ENCODE measurements around the gene PEAK1.

The PEAK1 gene

DNA sequence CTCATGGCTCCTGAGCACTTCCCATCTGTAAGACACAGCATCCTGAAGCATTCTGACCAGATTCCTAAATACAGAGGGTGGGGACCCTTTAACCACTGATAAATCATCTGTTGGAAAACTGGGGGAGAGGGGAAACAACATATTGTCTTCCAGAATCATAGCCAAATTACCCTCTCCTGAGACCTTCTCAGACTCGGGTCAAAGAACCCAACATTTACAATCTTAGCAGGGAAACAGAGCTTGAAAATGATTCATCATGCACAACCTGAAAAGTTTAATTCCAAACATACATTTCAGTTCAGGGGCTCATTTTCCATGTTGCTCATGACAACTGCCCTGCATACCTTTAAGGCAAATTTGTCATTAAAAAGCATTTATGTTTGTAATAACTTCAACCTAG lies 300.5 kb downstream of the PEAK1 start:
- no peak for DNase-seq

DNA sequence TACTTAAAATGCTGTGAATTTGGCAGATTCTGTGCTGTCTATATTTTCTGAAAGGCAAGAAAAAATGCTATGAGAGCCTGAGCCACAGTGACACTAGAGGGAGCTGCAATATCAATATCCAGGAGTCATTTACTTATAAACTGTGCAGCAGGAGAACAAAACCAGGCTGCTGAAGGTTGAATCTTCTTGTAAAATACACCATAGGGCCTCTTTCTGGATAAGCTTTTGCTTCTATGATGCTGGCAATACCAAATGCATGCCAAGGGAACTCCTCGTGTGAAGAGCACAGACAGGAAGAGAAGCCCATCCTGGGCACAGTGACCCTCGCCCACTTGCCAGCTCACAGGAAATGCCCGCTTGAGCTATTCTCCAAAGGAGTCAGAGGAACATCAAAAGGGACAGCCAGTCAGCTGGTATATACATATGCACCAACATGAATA lies 301.0 kb downstream of the PEAK1 start:
- DNase-seq: peak in 1 of 2 donors; percentile 33

DNA sequence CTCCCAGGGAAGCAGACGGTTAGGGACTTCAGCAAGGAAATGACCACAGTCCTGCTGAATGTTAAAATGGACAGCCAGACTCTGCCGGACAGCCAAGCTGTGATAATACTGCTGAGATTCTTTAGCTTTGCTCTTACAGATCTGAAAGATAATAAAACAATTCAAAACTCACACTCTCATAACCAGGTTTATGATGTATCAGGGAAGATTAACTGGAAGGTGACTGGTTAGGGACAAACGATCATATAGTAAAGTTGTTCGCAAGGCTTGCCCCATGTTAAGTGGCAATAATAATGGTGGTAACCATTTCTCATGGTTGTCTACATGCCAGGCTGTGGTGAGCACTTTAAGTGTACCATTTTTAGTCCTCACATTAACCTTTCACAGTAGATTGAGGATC lies 304.7 kb downstream of the PEAK1 start:
- no peak for DNase-seq

DNA sequence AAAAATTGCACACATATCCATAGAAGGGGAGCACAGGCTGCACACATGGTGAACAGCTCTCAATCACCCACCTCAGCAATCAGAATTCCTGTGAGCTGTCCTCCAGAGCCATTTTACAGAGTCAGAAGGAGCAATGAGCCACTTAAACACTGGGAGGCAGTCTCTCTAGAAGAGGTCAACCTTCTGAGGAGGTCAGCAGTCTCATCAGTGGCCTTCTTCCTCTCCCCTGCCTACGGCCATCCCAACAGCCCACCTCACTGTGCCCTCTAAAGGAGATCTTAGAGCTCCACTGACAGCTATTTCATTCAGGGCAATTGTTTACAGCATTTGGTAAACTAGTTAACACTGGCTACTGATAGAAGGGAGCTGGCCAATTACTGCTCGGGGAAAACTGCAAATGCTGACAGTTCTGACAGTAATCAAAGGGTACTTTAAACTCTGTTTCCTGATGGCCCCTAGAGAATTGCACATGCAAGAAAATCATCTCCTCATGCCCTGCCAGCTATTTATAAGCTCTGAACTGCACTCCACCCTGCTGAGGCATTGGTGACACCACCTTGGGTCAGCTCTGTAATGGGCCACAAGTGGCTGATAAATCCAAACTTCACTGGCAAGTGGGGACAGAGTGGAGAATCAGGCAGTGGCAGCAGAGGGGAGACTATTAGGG lies 306.9 kb downstream of the PEAK1 start:
- no peak for DNase-seq

DNA sequence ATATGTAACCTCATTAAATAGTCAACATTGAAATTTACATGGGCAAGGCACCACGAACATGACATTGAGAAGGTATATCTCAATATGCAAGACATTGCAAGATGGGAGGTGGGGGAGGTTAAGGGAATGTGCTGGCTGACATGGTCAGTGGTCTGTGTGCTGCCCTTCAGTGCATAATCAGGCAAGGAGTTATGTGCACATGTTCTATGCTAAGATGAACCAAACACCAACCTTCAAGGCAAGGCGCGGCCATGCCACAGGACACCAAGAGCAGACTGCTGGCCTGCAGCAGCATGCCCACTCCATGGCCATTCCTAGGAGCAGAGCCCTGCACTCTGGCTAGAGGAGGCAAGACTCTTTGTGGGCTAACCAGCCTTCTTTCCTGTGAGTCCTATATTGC lies 308.1 kb downstream of the PEAK1 start:
- no peak for DNase-seq

DNA sequence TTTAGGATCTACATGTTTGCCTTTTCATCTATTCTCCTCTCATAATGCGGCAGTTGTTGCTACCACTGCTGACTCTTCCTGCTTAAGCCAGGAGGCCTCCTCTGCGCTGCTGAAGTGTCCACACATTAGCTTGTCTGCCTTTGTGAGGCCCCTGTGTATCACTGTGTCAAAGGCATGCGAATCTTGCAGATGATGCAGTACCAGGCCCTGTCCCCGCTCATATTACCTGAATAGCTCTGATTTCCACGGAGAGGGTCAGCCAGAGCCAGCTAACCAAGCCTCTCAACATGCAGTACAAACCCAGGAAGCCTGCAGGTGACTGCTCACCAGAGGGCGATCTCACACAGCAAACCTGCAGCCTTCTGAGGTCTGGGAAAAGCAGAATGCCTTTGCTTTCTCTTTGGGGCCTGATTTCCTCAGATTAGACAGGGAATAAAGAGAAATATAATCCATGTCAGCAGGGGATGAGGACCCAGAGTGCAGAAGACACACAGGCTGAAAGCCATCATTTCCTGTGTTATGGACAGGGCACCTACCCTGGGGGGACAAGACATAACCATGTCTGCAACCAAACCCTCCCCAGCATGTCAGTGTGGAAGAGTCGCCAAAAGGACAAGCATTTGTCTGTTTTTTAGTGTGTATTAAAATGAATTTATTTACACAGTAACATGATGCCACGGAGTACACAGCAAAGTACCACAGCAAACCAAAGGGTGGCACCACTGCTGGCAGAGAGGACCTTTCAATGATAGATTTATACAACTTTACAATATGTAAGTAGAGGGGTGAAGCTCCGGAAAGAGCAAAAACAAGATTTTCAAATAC lies 312.2 kb downstream of the PEAK1 start:
- peak; percentile 15 to 18 for DNase-seq

DNA sequence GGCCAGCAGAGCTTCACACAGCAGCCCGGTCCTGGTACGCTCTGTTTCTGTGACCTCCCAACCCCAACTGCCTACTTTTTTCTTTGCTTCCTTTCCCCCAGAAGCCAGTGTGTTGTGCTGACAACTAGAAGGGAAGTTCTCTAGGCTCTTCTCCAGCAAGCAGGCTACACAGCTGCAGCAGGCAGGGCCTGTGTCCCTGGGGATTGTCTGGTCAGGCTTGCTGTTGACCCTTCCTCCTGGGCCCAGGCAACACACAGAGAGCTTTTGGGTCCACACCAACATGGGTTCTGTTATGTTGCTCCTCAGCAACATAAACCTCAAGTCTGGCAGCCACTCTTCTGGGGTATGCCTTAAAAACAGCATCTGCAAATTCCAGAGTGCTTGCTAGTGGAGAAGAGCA lies 312.8 kb downstream of the PEAK1 start:
- DNase-seq: no peak

DNA sequence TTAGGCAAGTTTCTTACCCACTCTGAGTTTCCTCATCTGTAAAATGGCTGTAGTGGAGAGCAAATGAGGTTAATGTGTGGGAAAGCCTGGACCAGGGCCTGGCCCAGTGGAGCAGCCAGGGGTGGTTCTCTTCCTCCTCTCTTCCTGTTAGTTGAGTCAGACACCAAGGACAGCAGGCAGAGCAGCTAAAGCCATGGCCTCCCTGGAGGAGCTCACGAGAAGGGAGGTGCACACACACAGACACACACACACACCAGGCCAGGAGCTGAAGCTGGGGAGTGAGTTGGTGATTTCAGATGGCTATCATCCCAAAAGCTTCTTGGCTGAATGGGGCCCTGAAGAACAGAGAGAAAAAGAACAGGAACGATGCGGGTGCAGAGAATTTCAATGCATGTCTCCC lies 315.7 kb downstream of the PEAK1 start:
- DNase-seq: no peak

DNA sequence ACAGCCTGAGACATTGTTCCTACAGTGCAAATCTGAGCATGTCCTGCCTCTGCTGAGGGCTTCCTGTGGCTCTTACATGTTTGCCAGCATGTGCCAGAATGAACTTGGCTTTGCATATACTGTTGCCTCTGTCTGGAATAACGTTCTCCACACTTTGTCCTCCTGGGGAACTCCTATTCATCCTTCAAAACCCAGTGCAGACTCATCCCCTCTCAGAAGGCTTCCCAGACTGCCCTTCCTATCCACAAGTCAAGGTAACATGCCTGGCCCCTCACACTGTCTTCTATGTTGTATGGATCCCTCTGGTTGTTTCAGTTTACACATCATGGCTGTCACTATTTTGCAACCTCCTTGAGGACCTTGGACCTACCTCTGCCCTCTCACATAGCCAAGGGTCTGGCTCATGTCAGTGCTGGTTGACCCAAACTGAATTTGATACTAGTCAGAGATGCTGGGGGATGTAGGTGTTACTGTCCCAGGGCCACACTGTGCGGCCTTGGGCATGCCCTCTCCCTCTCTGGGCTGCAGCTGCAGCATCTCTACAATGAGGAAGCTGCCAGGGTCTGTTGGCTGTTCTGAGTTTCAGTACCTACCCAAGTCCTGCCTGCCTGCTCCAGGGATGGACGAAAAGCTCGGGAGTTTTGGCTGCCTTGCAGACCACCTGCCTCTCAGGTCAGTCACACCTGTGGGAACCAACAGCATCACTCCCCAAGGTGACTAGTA lies 320.0 kb downstream of the PEAK1 start:
- DNase-seq: no peak

DNA sequence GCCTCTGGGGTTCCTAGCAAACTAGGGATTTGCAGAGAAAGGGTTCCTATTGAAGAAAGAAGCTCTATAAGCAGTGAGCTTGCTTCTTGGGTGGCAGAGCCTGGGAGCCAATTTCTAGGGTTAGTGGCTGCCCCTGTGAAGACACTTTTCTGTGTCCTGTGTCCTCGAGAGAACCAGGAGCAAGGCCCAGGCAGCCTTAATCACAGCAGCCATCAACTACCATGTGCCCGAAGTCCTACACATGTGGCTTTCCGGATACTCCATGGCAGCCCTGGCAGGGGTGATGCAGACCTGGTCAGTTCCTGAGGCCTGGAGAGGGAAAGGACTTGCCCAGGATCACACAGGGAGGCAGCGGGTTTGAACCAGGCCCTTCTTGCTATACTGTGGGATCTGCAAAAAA lies 321.3 kb downstream of the PEAK1 start:
- DNase-seq: no peak

DNA sequence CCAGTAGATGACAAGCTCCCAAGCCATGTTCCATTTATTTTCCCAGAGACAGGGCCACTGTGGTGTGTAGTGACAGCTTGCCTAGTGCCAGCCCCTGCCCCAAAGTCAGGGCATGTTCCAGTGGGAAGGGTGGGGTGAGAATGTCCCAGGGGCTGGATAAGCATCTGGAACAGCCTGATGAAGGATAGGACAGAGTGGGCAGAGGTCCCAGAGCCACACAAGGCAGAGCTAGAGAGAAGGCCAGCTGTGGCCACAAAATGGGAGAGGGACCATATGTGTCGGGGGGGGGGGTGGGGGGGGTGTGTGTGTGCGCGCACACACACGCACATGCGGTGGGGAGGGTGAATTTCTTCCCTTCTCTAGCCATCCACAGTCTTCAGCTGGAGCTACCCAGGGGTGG lies 322.0 kb downstream of the PEAK1 start:
- no peak for DNase-seq

DNA sequence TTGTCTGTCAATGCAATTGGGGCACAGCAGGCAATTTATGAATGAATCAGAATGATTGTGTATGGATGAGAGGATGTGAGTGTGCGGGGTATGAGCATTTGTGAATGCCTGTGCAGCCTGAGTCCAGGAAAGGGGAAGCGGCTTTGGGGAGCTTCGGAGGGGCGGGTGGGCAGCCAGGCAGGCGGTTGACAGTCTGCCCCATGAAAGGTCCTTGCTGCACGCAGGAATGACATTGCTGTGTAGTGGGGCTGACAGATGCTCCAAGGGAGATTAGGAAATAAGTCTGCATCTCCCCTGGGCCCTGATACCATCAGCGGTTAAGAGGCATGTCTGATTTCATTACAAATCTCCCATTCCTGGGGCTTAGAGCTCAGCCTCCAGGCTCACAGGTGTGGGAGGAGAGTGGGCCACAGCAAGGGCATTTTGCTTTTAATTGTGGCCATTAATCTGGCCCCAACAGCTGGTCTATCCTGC lies 322.6 kb downstream of the PEAK1 start:
- no peak for DNase-seq

DNA sequence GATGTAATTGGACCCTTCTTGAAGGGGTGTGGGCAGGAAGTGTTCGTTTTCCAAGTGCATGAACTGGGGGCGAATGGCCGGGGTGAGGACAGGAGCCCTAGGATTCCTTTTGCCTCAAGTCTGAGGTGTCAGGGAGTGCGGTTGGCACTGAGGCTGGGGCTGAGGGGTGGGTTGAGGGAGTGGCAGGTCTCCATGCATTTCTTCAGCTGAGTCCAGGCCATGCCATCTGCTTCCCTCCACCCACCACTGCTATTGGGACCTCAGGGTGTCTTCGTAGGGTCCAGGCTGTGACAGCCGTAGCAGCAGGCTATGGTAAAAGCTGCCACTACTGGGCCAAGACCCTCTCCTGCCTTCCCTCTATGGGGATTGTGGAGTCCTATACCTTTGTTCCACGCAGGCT lies 323.4 kb downstream of the PEAK1 start:
- DNase-seq: no peak

DNA sequence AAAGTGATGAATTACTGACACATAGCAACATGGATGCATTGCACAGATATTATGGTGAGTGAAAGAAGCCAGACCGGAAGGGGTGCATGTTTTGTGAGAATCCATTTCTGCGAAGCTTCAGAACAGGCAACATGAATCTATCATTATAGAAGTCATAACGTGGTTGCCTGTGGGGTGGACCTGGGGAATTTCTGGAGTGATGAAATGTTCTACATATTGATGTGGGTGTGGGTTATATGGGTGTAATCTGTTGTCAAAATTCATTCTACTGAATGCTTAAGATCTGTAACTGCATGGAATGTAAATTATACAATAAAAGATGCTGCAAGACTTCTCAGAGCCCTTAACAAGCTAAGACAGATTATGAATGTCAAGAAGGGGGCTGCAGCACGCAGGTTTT lies 323.8 kb downstream of the PEAK1 start:
- DNase-seq: no peak

DNA sequence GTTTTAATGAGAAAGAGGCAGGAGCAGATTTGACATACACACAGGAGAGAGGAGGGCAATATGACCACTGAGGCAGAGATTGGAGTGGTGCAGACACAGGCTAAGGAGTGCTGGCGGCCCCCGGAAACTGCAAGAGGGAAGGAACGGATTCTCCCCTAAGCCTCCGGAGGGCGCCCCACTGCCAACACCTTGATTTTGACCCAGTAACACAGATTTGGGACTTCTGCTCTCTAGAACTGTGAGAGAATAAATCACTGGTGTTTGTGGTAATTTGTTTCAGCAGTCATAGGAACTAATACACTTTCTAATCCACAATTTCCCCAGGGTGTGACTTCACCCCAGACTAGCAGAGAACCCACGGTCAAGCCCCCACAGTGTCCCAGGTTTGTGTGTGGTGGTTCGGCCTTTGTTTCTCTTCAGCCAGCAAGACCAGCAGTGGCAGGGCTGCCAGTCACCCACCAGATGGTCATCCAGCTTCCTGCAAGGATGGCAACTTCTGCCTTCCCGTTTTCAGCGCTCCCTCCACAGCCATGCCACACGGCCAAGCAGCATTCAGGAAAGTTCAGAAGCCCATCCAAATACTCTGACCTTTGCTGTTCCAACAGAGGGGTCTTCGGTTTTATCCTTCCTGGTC lies 325.4 kb downstream of the PEAK1 start:
- no peak for DNase-seq

DNA sequence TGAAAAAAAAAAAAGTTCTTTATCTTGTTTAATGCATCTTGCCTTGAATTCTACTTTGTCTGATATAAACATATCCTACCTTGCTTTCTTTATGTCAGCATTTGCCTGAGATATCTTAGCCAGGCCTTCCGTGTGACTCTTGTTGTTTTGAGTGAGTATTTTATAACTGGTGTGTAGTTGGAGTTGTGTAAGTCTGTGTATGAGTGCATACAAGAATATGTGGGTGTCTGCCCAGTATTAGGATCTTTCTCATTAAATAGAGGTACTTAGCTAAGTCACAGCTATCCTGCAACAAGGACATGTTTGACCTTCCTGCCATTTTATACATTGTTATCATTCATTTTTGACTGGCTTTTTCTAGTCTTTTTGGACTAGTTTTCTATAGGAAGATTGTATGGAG lies 326.5 kb downstream of the PEAK1 start:
- DNase-seq: no peak

DNA sequence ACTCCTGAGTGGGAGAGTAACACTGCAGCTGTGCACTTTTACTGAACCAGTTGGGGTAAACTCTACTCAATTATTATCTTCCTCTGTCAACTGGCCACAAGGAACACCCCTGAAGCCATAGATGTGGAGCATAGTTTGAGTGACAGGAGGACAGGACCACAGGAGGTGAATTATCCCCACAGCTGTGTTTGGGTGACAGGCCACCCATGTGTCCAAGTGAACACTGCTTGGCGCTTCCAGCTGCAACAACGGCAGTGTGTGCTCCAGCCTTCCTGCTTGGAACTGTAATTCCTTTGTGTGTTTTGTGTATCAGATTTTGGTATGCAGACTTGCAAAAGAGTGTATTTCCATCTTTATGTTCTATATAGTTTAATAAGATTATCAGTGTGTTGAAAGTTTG lies 328.8 kb downstream of the PEAK1 start:
- DNase-seq: no peak

DNA sequence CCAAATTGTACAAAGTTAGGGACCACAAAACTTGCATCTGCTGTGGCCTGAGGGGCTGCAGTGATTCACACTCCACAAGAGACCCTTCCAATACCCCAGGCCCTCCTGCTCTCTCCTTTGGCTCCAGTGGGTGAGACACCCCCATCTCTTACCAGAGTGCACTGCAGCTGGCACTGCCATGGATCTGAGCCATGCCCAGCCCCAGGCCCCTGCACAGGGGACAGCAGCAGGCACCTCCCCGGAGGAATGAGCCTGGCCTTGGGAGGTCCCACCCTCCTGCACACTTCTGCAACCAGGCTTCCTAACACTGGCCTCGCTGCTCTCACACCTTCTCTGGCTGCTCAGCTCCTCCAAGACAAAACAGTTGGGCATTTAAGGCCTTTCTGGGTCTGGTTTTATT lies 332.7 kb downstream of the PEAK1 start:
- no peak for DNase-seq

DNA sequence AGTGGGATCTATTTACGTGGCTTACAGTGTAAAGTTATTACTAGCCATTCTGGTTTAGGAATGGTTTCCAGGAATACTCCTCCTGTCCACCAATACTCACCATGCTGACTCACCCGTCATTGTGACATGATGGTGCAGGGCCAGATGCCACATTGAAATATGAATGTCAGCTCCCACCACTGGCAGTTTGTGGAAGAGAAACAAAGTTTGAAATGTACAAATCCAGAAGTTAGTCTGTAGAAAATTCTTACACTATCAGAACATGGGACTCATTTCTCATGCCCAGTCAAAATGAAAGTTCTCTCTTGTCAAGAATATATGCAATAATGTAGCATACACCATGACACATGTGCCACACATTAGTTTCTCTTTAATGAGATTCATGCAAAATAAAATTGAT lies 334.6 kb downstream of the PEAK1 start:
- DNase-seq: no peak

DNA sequence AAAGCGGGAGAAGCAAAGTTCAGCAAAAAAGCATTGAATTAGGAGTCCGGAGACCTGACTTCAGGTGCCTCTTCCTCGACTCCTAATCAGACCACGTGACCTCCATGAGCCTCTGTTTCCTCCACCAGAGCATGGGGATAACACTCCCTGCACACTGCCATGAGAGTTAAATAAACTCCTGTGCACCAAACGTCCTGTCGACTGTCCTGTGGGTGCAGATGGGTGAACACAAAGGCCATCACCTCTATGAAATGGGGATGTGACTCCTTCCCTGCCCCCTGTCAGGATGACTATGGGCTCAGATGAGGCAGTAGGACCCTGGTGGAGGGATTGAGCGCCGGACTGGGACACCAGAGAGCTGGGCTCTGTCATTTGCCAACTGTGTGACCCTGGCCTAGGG lies 335.5 kb downstream of the PEAK1 start:
- no peak for DNase-seq

DNA sequence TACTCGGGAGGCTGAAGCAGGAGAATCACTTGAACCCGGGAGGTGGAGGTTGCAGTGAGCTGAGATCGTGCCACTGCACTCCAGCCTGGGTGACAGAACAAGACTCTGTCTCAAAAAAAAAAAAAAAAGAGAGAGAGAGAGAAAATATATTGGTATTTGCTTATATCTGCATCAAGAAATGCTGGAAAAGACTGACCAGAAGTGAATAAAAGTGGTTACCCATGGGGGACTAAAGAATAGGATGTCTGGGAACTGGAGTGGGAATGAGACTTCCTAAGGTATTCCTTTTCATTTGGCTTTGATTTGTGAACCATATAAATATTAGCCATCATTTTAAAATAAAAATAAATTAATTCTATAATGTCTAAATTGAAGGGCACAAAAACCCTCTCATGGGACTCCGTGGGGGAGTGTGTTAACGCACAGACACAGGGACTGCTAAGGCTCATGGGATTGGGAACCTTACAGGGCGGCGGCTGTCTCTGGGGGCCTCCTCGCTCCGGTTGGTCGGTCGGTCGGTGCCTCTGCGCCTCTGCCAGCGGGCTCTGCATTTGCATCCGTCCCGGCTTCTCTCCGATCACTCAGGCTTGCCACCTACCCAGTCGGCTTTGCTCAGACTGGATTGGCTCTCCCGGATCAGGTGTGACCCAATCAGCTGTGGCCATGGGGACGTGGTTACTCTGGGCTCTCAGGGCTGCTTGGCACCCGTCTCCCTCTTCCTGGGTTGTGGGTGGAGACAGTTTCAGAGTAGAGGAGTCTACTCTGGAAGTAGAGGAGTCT lies 336.3 kb downstream of the PEAK1 start:
- peak; percentile 46 to 52 for DNase-seq

DNA sequence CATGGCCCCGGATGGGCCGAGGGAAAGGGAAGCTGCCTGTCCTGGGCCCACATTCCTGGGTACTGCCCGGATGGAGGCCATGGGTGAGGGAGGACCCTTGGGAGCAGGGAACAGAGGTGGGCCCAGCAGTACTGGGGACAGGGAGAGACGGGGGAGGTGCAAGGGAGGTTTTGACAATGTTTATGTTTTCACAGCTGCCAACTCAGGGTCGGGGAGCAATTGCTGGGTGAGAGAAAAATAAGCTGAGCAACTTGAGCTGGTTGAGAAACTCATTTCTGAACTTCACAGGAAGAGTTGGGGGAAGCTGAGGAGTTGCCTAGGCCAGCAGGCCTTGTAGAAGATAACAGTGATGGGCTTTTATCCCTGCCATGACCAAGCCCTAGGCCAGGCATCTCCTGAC lies 337.9 kb downstream of the PEAK1 start:
- no peak for DNase-seq
